HL-60 (cell line): ENCODE measurements around the gene IL1RAPL1.

Experiments used
- CTCF ChIP-seq: IDR thresholded peaks from one replicate; pipeline ENCODE4 v1.5.1; 2011; ENCODE audit warnings: low read length, control low read depth, inconsistent platforms; ENCODE audit not compliant: insufficient read depth
- POLR2AphosphoS5 ChIP-seq: IDR thresholded peaks from 2 replicates; pipeline ENCODE4 v1.6.1; 2012; ENCODE audit warnings: low read depth
- REST ChIP-seq: IDR thresholded peaks from 2 replicates; pipeline ENCODE4 v1.6.1; 2012; ENCODE audit warnings: low read depth; ENCODE audit not compliant: insufficient replicate concordance

- TF ChIP-seq CTCF (no peak), POLR2AphosphoS5 (no peak), REST (no peak)
Observed at GRCh38 chrX:29042341-29042740, 455.1 kb downstream of the IL1RAPL1 start.
